Activated CD8-positive, alpha-beta T cell treated with anti-CD3 and anti-CD28 coated beads, Interleukin-2, amount 10 ng/mL, durations not matched to agents 7 days and 5 days (primary cell): ENCODE results near the gene SLC39A7. TPM values are rescaled to one million over a fixed set of nuclear protein-coding genes. Genes with fewer than 3 reads are reported as not detected.
"Not testable (repeated sequence)": the region's sequence is repeated elsewhere in the genome, so short reads cannot be mapped to it uniquely, and the experiment has no call there.

Experiments used
- ATAC-seq: fragments of 150-1000 bp; cut with Tn5 transposase; one replicate; pipeline ENCODE4 v1.10.0; 2021; ENCODE audit warnings: moderate library complexity
- CTCF ChIA-PET: fragments of 350-600 bp; sonication (Branson Sonifier 250); formaldehyde crosslinking; loops from one replicate; lab custom pipeline; 2021; ENCODE audit warnings: antibody characterized with exemption; lab: Charles Lee
- POLR2A ChIA-PET: fragments of 350-600 bp; sonication (Branson Sonifier 250); formaldehyde crosslinking; loops from one replicate; lab custom pipeline; 2021; ENCODE audit warnings: antibody characterized with exemption; lab: Charles Lee
- DNase-seq: peaks from one replicate; pipeline ENCODE4 v3.0.0-alpha.2; 2020
- H3K27ac Mint-ChIP-seq: one replicate; pipeline ENCODE4 v1.8.0; 2021; ENCODE audit warnings: mild to moderate bottlenecking, mixed read lengths
- H3K27me3 Mint-ChIP-seq: one replicate; pipeline ENCODE4 v1.8.0; 2021; ENCODE audit warnings: low read depth, mixed read lengths
- H3K36me3 Mint-ChIP-seq: one replicate; pipeline ENCODE4 v1.8.0; 2021; ENCODE audit warnings: low read depth, mixed read lengths
- H3K4me1 Mint-ChIP-seq: one replicate; pipeline ENCODE4 v1.8.0; 2021; ENCODE audit warnings: low read depth, mixed read lengths
- H3K4me3 Mint-ChIP-seq: one replicate; pipeline ENCODE4 v1.8.0; 2021; ENCODE audit warnings: mild to moderate bottlenecking, mixed read lengths
- H3K9me3 Mint-ChIP-seq: one replicate; pipeline ENCODE4 v1.8.0; 2022; ENCODE audit warnings: mixed read lengths; ENCODE audit not compliant: insufficient read depth
- total RNA-seq, 2 experiments: library from RNA; stranded (reverse); gene quantifications; one replicate each; pipeline ENCODE4 v1.2.3, GENCODE V29; 2021

Gene SLC39A7
- total RNA-seq, 2 experiments from 2014 or later = 45.6 to 50.8 TPM

GRCh38 chr6:33217246-33217645 lies 16.6 kb downstream of the SLC39A7 start:
- POLR2A ChIA-PET = no interaction called here
- Mint-ChIP-seq H3K36me3 (no peaks in the 10 kb centered on the region), H3K27me3 (peaks cover 19% of the 10 kb centered on the region), H3K4me3 (no peak overlapping the region), H3K4me1 (peaks cover 40% of the 10 kb centered on the region), H3K9me3 (no peaks in the 10 kb centered on the region), H3K27ac (no peak overlapping the region)
- CTCF ChIA-PET = interaction anchor here (0.8 kb wide), 1 partner anchor 98 kb away, joined by 3 read pairs; no protein-coding TSS in a partner anchor
- DNase-seq = no peak
- no peak for ATAC-seq

GRCh38 chr6:33217681-33218080 lies 17.0 kb downstream of the SLC39A7 start:
- Mint-ChIP-seq H3K36me3 (no peaks in the 10 kb centered on the region), H3K4me3 (no peak overlapping the region), H3K4me1 (peaks cover 36% of the 10 kb centered on the region), H3K27ac (no peak overlapping the region), H3K27me3 (peaks cover 21% of the 10 kb centered on the region), H3K9me3 (no peaks in the 10 kb centered on the region)
- DNase-seq (no peak), ATAC-seq (no peak)
- CTCF ChIA-PET = no interaction called here
- POLR2A ChIA-PET = no interaction called here

GRCh38 chr6:33226503-33227120 lies 25.9 kb downstream of the SLC39A7 start:
- not testable (repeated sequence) for H3K9me3 Mint-ChIP-seq, H3K27ac Mint-ChIP-seq, H3K4me1 Mint-ChIP-seq, H3K36me3 Mint-ChIP-seq, ATAC-seq, H3K4me3 Mint-ChIP-seq, DNase-seq
- ChIA-PET CTCF (interaction anchor here (0.8 to 3.6 kb wide), 5 partner anchors 10 to 29 kb away, joined by 3 to 14 read pairs (median 3); no protein-coding TSS in a partner anchor), POLR2A (interaction anchor here (1.1 kb wide), 1 partner anchor 18 kb away, joined by 3 read pairs; no protein-coding TSS in a partner anchor)
- H3K27me3 Mint-ChIP-seq = peaks cover 36% of the 10 kb centered on the region

- ATAC-seq (no peak), DNase-seq (no peak)
- H3K4me1 Mint-ChIP-seq = peaks cover under 1% of the 10 kb centered on the region
- H3K4me3 Mint-ChIP-seq = no peak overlapping the region
- H3K27me3 Mint-ChIP-seq = peaks cover 25% of the 10 kb centered on the region
- H3K27ac Mint-ChIP-seq = no peak overlapping the region
- no peaks in the 10 kb centered on the region for H3K9me3 Mint-ChIP-seq
- ChIA-PET CTCF (interaction anchor here (0.8 to 3.9 kb wide), 3 partner anchors 13 to 88 kb away, joined by 3 to 20 read pairs (median 4); no protein-coding TSS in a partner anchor), POLR2A (no interaction called here)
- no peaks in the 10 kb centered on the region for H3K36me3 Mint-ChIP-seq
Observed at GRCh38 chr6:33235221-33235634, 34.6 kb downstream of the SLC39A7 start.

- no peak for DNase-seq
- H3K9me3 Mint-ChIP-seq = no peaks in the 10 kb centered on the region
- H3K36me3 Mint-ChIP-seq = no peaks in the 10 kb centered on the region
- H3K4me1 Mint-ChIP-seq = peaks cover 3% of the 10 kb centered on the region
- no peak for ATAC-seq
- ChIA-PET POLR2A (no interaction called here), CTCF (interaction anchor here (1.1 to 3.9 kb wide), 4 partner anchors 12 to 113 kb away, joined by 3 to 20 read pairs (median 4); no protein-coding TSS in a partner anchor)
- no peak overlapping the region for H3K4me3 Mint-ChIP-seq
- no peak overlapping the region for H3K27ac Mint-ChIP-seq
- peaks cover 22% of the 10 kb centered on the region for H3K27me3 Mint-ChIP-seq
Observed at GRCh38 chr6:33236328-33236727, 35.7 kb downstream of the SLC39A7 start.

- CTCF ChIA-PET = interaction anchor here (1.1 to 3.9 kb wide), 3 partner anchors 12 to 113 kb away, joined by 3 to 20 read pairs (median 3); no protein-coding TSS in a partner anchor
- peaks cover 5% of the 10 kb centered on the region for H3K4me1 Mint-ChIP-seq
- H3K4me3 Mint-ChIP-seq = no peak overlapping the region
- DNase-seq = no peak
- no peak for ATAC-seq
- H3K27ac Mint-ChIP-seq = no peak overlapping the region
- H3K9me3 Mint-ChIP-seq = no peaks in the 10 kb centered on the region
- peaks cover 19% of the 10 kb centered on the region for H3K27me3 Mint-ChIP-seq
- no peaks in the 10 kb centered on the region for H3K36me3 Mint-ChIP-seq
- POLR2A ChIA-PET = no interaction called here
Observed at GRCh38 chr6:33236852-33237251, 36.2 kb downstream of the SLC39A7 start.

GRCh38 chr6:33237741-33238140 lies 37.1 kb downstream of the SLC39A7 start:
- ChIA-PET POLR2A (interaction anchor here (0.6 kb wide), 1 partner anchor 160 kb away, joined by 3 read pairs; no protein-coding TSS in a partner anchor), CTCF (interaction anchor here (1.2 to 3.8 kb wide), 3 partner anchors 11 to 88 kb away, joined by 3 to 17 read pairs (median 3); no protein-coding TSS in a partner anchor)
- Mint-ChIP-seq H3K27me3 (peaks cover 16% of the 10 kb centered on the region), H3K9me3 (no peaks in the 10 kb centered on the region), H3K27ac (no peak overlapping the region), H3K36me3 (no peaks in the 10 kb centered on the region), H3K4me1 (peaks cover 10% of the 10 kb centered on the region), H3K4me3 (no peak overlapping the region)
- ATAC-seq = no peak
- no peak for DNase-seq

GRCh38 chr6:33241968-33242367 lies 41.3 kb downstream of the SLC39A7 start:
- CTCF ChIA-PET = no interaction called here

GRCh38 chr6:33243476-33243875 lies 42.8 kb downstream of the SLC39A7 start:
- POLR2A ChIA-PET = no interaction called here
- H3K4me1 Mint-ChIP-seq = peaks cover 17% of the 10 kb centered on the region
- no peaks in the 10 kb centered on the region for H3K9me3 Mint-ChIP-seq
- peaks cover 7% of the 10 kb centered on the region for H3K27me3 Mint-ChIP-seq
- DNase-seq (no peak), ATAC-seq (no peak)
- H3K27ac Mint-ChIP-seq = no peak overlapping the region
- H3K4me3 Mint-ChIP-seq = no peak overlapping the region
- no peaks in the 10 kb centered on the region for H3K36me3 Mint-ChIP-seq
- CTCF ChIA-PET = no interaction called here

More at GRCh38 chr6:33241968-33242367, 41.3 kb downstream of the SLC39A7 start:
- no peak for DNase-seq
- Mint-ChIP-seq H3K4me3 (peak overlapping the region; percentile 41), H3K27me3 (peaks cover 7% of the 10 kb centered on the region), H3K27ac (no peak overlapping the region), H3K36me3 (no peaks in the 10 kb centered on the region), H3K4me1 (peaks cover 12% of the 10 kb centered on the region), H3K9me3 (no peaks in the 10 kb centered on the region)
- POLR2A ChIA-PET = no interaction called here
- ATAC-seq = peak; percentile 73

- ATAC-seq = peak; percentile 44
- Mint-ChIP-seq H3K27me3 (peaks cover 7% of the 10 kb centered on the region), H3K4me3 (peak overlapping the region; percentile 88), H3K4me1 (peaks cover 39% of the 10 kb centered on the region), H3K9me3 (no peaks in the 10 kb centered on the region), H3K27ac (peak overlapping the region; percentile 92), H3K36me3 (peaks cover 28% of the 10 kb centered on the region)
- DNase-seq = peak; percentile 95
- POLR2A ChIA-PET = interaction anchor here (0.9 to 2.7 kb wide), 14 partner anchors 10 to 519 kb away, joined by 3 to 30 read pairs (median 6); partner anchors contain the start of genes B3GALT4, HLA-DPB1, HSD17B8 and RING1
- CTCF ChIA-PET = interaction anchor here (0.6 to 6.4 kb wide), 47 partner anchors 9 to 380 kb away, joined by 3 to 135 read pairs (median 6); partner anchors contain the start of genes CUTA, HLA-DPA1, HSD17B8 and RING1
Observed at GRCh38 chr6:33247977-33248642, 47.4 kb downstream of the SLC39A7 start.

- CTCF ChIA-PET = interaction anchor here (0.8 to 6.4 kb wide), 48 partner anchors 10 to 380 kb away, joined by 3 to 135 read pairs (median 6); partner anchors contain the start of genes B3GALT4, CUTA, HLA-DPA1 and HSD17B8
- POLR2A ChIA-PET = interaction anchor here (0.9 to 2.7 kb wide), 14 partner anchors 9 to 518 kb away, joined by 3 to 30 read pairs (median 6); partner anchors contain the start of genes B3GALT4, HLA-DPB1, HSD17B8 and RING1
- H3K4me1 Mint-ChIP-seq = peaks cover 37% of the 10 kb centered on the region
- H3K4me3 Mint-ChIP-seq = peak overlapping the region; percentile 88
- H3K27ac Mint-ChIP-seq = peak overlapping the region; percentile 92
- H3K9me3 Mint-ChIP-seq = no peaks in the 10 kb centered on the region
- ATAC-seq = peak; percentile 18
- H3K27me3 Mint-ChIP-seq = peaks cover 4% of the 10 kb centered on the region
- H3K36me3 Mint-ChIP-seq = peaks cover 28% of the 10 kb centered on the region
- no peak for DNase-seq
Observed at GRCh38 chr6:33248643-33248931, 47.9 kb downstream of the SLC39A7 start.
